HG02884 (cell line): Measurements from ENCODE around the gene TBRG4.

Experiments
- ATAC-seq: cut with Tn5 transposase; IDR thresholded peaks from one replicate; pipeline ENCODE4 v1.9.1; 2021; ENCODE audit warnings: mild to moderate bottlenecking, moderate library complexity; ENCODE audit not compliant: unreplicated experiment

The TBRG4 gene

DNA sequence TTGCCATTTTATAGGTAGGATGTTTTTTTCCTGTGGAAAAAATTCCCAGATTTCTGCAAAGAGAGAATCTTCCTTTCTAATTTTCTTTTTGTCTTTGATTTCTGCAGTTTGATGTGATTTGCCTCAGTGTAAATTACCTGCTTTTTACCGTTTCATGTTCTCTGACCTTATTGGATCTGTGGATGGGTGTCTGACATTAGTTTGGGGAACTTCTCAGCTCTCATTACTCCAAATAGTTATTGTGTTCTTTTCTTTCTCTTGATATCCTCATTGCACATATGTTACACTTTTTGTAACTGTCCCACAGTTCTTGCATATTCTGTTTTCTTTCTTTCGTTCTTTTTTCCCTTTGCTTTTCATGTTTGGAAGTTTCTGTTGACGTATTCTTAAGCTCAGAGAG is 51.2 kb downstream of the TBRG4 start:
- no peak for ATAC-seq

DNA sequence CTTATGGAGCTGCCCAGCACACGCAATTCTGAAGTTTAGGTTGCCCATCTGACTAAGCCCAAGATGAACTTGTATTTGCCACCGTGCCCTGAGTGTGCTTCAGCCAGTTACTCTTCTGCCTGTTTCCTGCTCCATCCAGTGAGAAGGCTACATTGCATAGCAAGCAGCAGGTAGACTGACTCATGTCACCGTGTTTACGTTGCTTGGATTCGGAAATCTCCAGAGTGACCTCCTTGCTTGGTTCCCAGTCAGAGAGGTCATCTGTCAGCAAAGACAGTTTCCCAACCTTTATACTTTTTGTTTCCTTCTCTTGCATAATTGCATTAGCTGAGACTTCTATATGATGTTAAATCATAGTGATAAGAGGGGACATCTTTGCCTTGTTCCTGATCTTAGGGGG is 53.6 kb downstream of the TBRG4 start:
- no peak for ATAC-seq

DNA sequence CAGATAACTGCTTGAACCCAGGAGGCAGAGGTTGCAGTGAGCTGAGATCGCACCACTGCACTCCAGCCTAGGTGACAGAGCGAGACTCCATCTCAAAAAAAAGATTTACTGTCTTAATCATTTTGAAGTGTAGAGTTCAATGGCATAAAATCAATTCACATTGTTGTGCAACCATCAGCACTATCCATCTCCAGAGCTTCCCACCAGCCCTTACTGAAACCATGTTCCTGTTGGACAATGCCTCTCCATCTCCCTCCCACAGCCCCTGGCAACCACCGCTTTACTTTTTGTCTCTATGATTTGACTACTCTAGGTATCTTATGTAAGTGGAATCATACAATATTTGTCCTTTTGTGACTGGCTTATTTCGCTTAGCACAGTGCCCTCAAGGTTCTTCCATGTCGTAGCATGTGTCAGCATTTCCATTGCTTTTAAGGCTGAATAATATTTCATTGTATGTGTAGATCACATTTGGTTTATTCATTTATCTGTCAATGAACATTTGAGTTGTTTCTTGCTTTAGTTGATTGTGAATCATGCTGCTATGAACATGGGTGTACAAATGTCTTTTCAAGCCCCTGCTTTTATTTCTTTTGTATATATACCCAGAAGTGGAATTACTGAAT is 55.8 kb downstream of the TBRG4 start:
- no peak for ATAC-seq

GRCh38 chr7:45055016-45055415 is 56.5 kb downstream of the TBRG4 start:
- ATAC-seq, result no peak

DNA sequence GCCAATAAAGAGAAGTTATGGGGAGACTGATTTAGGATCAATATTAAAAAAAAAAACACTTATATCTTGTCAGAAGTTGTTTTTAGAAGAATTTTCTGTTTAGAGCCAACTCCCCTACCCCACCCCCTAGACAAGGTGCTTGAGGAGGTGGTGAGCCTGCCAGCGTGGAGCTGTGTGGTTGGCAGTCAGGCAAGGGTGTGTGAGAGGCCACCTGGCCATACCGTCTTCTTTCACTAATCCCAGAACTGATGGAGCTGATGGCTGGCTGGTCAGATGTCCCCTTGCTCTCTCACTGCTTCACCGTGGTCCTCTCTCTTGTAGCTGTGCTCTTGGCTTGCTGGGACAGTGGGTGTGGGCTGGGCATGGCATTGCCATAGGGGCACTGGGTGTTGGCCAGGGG is 57.1 kb downstream of the TBRG4 start:
- no peak for ATAC-seq

GRCh38 chr7:45053941-45054340 is 57.6 kb downstream of the TBRG4 start:
- ATAC-seq, result no peak

DNA sequence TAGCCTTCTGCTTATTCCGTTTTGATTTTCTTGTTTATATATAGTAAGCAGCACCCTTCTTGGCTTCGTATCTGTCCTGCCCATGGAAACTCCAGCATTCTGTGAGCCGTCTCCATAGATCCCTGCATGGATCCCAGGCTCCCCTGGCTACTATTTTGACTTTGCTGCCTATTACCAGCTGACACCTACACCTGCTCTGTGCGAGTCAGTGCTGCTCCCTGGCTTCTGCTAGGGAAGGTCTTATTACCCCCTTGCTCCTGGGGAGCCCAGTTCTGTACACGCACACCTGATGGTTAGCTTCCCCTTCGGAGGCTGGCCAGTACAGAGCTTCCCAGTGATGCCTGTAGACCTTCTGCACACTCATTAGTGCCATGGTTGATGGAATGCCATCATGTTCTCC is 58.1 kb downstream of the TBRG4 start:
- no peak for ATAC-seq

DNA sequence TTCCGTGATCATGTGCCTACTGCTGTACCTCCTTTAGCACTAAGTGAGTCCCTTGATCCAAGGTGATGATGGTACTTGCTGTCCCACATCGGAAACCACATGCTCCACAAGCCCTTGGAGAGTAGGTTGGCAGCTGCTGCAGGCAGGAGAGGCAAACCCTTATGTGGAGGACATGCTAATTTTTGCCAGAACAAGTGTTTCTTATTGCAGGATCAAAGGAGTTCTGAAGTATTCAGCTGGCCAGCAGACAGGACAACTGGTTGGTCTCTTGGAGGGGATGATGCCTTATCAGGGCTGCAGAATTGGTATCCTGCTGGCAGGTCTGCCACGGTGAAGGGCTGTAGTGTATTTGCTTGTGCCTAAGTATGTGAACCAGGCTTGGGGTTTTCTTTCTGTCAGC is 59.5 kb downstream of the TBRG4 start:
- ATAC-seq, result no peak

GRCh38 chr7:45050198-45050597 is 61.3 kb downstream of the TBRG4 start:
- no peak for ATAC-seq
